Fibroblast of lung (primary cell): ENCODE data around the gene SRCAP. TPM values are rescaled to one million over a fixed set of nuclear protein-coding genes. Genes with fewer than 3 reads are reported as not detected.

ENCODE experiments used
- DNase-seq, 2 donors: peaks; one replicate each; pipeline versions ENCODE4 v3.0.0 to v3.0.0-alpha.2; 2010; ENCODE audit warnings: low read depth in 2 of 2
- H2AFZ ChIP-seq: 2 replicates; pipeline ENCODE4 v1.5.1; 2012; ENCODE audit warnings: low read length, control low read depth, inconsistent platforms
- H3K27ac ChIP-seq: 2 replicates; pipeline ENCODE4 v1.5.1; 2011; ENCODE audit warnings: low read length, control low read depth; ENCODE audit not compliant: insufficient read depth
- H3K27me3 ChIP-seq: 2 replicates; pipeline ENCODE4 v1.5.1; 2011; ENCODE audit warnings: mild to moderate bottlenecking, low read length; ENCODE audit not compliant: control insufficient read depth, insufficient read depth
- H3K36me3 ChIP-seq: 2 replicates; pipeline ENCODE4 v1.5.1; 2011; ENCODE audit warnings: low read length; ENCODE audit not compliant: control insufficient read depth, insufficient read depth
- H3K4me1 ChIP-seq: 2 replicates; pipeline ENCODE4 v1.5.1; 2011; ENCODE audit warnings: low read length; ENCODE audit not compliant: control insufficient read depth, insufficient read depth; ENCODE audit errors: extremely low read depth
- H3K4me2 ChIP-seq: 2 replicates; pipeline ENCODE4 v1.5.1; 2011; ENCODE audit warnings: low read length, control low read depth; ENCODE audit not compliant: insufficient read depth; ENCODE audit errors: extremely low read depth
- H3K4me3 ChIP-seq, 4 experiments: fragments of 200-600 bp in 1 of 4; sonication (generic) in 1 of 4; replicated peaks in 1 of 4; 2 replicates each; pipeline ENCODE4 v1.5.1; 2011 to 2016; ENCODE audit warnings: low read length in 4 of 4, low read depth in 3 of 4, mild to moderate bottlenecking in 3 of 4, control low read depth in 2 of 4, inconsistent platforms in 1 of 4, mixed read lengths in 1 of 4; ENCODE audit not compliant: insufficient read depth in 1 of 4; ENCODE audit errors: control extremely low read depth in 1 of 4
- H3K79me2 ChIP-seq: 2 replicates; pipeline ENCODE4 v1.5.1; 2012; ENCODE audit warnings: mild to moderate bottlenecking, low read length, inconsistent platforms; ENCODE audit not compliant: control insufficient read depth, insufficient read depth
- H3K9ac ChIP-seq: 2 replicates; pipeline ENCODE4 v1.5.1; 2011; ENCODE audit warnings: mild to moderate bottlenecking, low read length, control low read depth; ENCODE audit not compliant: insufficient read depth
- H3K9me3 ChIP-seq: 2 replicates; pipeline ENCODE4 v1.5.1; 2012; ENCODE audit warnings: low read depth, low read length; ENCODE audit not compliant: control insufficient read depth, insufficient read depth
- H4K20me1 ChIP-seq: 2 replicates; pipeline ENCODE4 v1.5.1; 2011; ENCODE audit warnings: low read length; ENCODE audit not compliant: control insufficient read depth, insufficient read depth; ENCODE audit errors: extremely low read depth
- EZH2 ChIP-seq: IDR thresholded peaks from 2 replicates; pipeline ENCODE4 v1.5.1; 2012; ENCODE audit warnings: low read length, control low read depth, mild to moderate bottlenecking; ENCODE audit errors: missing control alignments
- polyA plus RNA-seq, 2 donors: library from polyadenylated mRNA; depleted of rRNA in 1 of 2; stranded (reverse) in 1 of 2; unstranded in 1 of 2; fragments of >200 nt; gene quantifications; 2 replicates each; pipeline ENCODE4 v1.2.1, GENCODE V29; 2011 to 2012; ENCODE audit warnings: missing spikeins in 1 of 2
- total RNA-seq: library from RNA; depleted of rRNA; stranded (reverse); fragments of >200 nt; gene quantifications from 2 replicates; pipeline ENCODE4 v1.2.1, GENCODE V29; 2014
- TF ChIP-seq, protein P1 (sequence below), 2 donors: IDR thresholded peaks in 1 of 2; conservative IDR thresholded peaks in 1 of 2; 1 replicate in 1 of 2; 2 replicates in 1 of 2; pipeline ENCODE4 v1.5.1; 2011 to 2012; ENCODE audit warnings: low read length in 2 of 2, control low read depth in 1 of 2, inconsistent platforms in 1 of 2, low read depth in 1 of 2, mild to moderate bottlenecking in 1 of 2

Gene SRCAP
- total and polyA plus RNA-seq, 2 donors (not counting 1 experiment from before 2014, with no cell fraction given), result 3.5 to 14.2 TPM

DNA sequence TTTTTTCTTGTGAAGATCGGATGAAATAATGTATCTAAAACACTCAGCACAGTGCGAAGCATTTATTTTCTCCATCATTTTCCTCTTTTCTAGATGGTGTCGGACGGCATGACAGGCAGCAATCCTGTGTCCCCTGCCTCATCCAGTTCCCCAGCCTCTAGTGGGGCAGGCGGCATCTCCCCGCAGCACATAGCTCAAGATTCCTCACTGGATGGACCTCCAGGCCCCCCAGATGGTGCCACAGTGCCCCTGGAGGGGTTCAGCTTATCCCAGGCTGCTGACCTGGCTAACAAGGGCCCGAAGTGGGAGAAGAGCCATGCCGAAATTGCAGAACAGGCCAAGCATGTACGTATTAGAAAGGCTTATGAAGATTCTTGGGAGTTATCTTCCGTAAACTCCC is 5.0 kb downstream of the SRCAP start:
- H2AFZ ChIP-seq, result no peak overlapping the region
- peaks cover 28% of the 10 kb centered on the region for H3K36me3 ChIP-seq
- no peak for DNase-seq
- no peak overlapping the region for H3K9ac ChIP-seq
- H3K4me1 ChIP-seq, result peaks cover 3% of the 10 kb centered on the region
- H3K27ac ChIP-seq, result no peak overlapping the region
- TF ChIP-seq, protein P1, sequence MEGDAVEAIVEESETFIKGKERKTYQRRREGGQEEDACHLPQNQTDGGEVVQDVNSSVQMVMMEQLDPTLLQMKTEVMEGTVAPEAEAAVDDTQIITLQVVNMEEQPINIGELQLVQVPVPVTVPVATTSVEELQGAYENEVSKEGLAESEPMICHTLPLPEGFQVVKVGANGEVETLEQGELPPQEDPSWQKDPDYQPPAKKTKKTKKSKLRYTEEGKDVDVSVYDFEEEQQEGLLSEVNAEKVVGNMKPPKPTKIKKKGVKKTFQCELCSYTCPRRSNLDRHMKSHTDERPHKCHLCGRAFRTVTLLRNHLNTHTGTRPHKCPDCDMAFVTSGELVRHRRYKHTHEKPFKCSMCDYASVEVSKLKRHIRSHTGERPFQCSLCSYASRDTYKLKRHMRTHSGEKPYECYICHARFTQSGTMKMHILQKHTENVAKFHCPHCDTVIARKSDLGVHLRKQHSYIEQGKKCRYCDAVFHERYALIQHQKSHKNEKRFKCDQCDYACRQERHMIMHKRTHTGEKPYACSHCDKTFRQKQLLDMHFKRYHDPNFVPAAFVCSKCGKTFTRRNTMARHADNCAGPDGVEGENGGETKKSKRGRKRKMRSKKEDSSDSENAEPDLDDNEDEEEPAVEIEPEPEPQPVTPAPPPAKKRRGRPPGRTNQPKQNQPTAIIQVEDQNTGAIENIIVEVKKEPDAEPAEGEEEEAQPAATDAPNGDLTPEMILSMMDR (conservative IDR thresholded peaks at IDR 0.05 in 1 of 2, IDR thresholded peaks at IDR 0.05 in 1 of 2; ENCODE audit: low read depth in 1 of 2, low read length in 2 of 2), result no peak
- no peak for TF ChIP-seq EZH2
- peaks cover 33% of the 10 kb centered on the region for H3K79me2 ChIP-seq
- H3K4me2 ChIP-seq, result no peak overlapping the region
- no peak overlapping the region for H3K4me3 ChIP-seq
- no peaks in the 10 kb centered on the region for H4K20me1 ChIP-seq
- no peaks in the 10 kb centered on the region for H3K9me3 ChIP-seq
- no peaks in the 10 kb centered on the region for H3K27me3 ChIP-seq

DNA sequence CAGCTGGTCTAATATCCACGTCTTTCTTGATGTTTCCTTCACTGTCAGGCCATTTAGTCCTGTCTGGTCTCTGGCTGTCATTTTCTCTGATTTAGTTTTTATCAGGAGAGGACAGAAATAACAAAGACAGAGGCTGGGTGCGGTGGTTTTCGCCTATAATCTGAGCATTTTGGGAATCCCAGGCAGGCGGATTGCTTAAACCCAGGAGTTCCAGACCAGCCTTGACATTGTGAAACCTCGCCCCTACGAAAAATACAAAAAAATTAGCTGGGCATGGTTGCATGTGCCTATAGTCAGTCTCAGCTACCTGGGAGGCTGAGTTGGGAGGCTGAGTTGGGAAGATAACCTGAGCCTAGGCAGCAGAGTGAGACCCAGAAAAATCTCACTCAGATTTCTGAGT is 7.1 kb downstream of the SRCAP start:
- Histone ChIP-seq H4K20me1 (no peaks in the 10 kb centered on the region), H3K9me3 (no peaks in the 10 kb centered on the region), H3K27ac (no peak overlapping the region), H3K4me2 (no peak overlapping the region), H3K79me2 (peaks cover 13% of the 10 kb centered on the region), H3K9ac (no peak overlapping the region), H3K27me3 (no peaks in the 10 kb centered on the region), H3K4me3 (no peak overlapping the region), H3K4me1 (no peaks in the 10 kb centered on the region), H2AFZ (no peak overlapping the region), H3K36me3 (peaks cover 35% of the 10 kb centered on the region)
- DNase-seq, result no peak
- TF ChIP-seq EZH2, result no peak
- TF ChIP-seq, protein P1 (conservative IDR thresholded peaks at IDR 0.05 in 1 of 2, IDR thresholded peaks at IDR 0.05 in 1 of 2; ENCODE audit: low read depth in 1 of 2, low read length in 2 of 2), result no peak

DNA sequence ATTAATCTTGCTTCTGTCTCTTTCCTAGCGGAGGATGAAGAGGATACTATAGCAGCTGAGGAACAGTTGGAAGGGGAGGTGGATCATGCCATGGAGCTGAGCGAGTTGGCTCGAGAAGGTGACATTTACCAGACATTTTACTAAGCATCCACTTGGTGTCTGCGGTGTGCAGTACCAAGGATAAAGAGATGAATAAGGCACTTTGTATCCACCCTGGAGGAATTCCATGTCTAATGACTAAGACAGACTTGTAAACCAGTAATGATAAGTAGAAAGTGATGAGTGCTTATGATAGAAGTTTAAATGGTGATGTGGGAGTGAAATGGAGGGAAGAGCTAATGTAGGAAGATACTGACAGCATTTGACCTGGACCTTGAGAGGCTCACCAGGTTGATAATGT is 12.0 kb downstream of the SRCAP start:
- Histone ChIP-seq H3K36me3 (peaks cover 54% of the 10 kb centered on the region), H3K4me2 (no peak overlapping the region), H3K27ac (no peak overlapping the region), H3K9me3 (no peaks in the 10 kb centered on the region), H3K4me1 (peaks cover 3% of the 10 kb centered on the region), H2AFZ (no peak overlapping the region), H3K27me3 (no peaks in the 10 kb centered on the region), H4K20me1 (no peaks in the 10 kb centered on the region), H3K79me2 (peaks cover 6% of the 10 kb centered on the region), H3K9ac (no peak overlapping the region), H3K4me3 (no peak overlapping the region)
- TF ChIP-seq, protein P1 (conservative IDR thresholded peaks at IDR 0.05 in 1 of 2, IDR thresholded peaks at IDR 0.05 in 1 of 2; ENCODE audit: low read depth in 1 of 2, low read length in 2 of 2), result no peak
- no peak for TF ChIP-seq EZH2
- DNase-seq, result peak in 1 of 2 donors; percentile 56
